GM21360 (cell line): ENCODE results near the gene STXBP3.
A peak's percentile ranks its signal among the peaks of the same experiment; 100 is the strongest.
"Not testable (repeated sequence)": the region's sequence is repeated elsewhere in the genome, so short reads cannot be mapped to it uniquely, and the experiment has no call there.

Experiments
- ATAC-seq: cut with Tn5 transposase; IDR thresholded peaks from one replicate; pipeline ENCODE4 v1.9.1; 2021; ENCODE audit warnings: mild to moderate bottlenecking, moderate library complexity; ENCODE audit not compliant: unreplicated experiment

STXBP3 gene

DNA sequence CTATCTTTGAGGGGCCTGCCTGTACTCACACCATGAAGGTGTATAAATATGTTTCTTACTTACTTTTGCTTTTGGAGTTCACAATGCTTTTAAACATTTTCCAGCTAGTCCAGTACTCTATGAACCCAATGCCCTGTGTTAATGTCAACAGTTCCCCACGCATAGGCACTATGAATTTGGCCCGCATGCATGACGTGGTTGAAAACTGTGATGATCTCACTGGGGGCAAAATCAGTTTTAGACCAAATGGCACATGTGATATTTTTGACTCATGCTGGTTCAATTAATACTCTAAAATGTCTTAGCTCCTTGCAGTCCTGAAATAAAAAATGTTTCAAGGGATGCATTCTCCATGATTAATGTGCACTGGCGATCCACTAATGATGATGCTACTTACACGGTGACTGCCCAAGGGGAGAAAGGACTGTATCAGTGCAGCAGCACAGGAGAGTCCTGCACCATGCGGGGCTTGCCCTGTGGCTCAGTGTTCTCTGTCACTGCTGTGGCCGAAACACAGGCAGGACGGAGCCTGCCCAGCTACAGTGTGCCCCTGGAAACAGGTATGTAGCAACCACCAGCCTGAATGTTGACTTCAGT is 18.0 kb upstream of the STXBP3 start:
- ATAC-seq, result no peak

DNA sequence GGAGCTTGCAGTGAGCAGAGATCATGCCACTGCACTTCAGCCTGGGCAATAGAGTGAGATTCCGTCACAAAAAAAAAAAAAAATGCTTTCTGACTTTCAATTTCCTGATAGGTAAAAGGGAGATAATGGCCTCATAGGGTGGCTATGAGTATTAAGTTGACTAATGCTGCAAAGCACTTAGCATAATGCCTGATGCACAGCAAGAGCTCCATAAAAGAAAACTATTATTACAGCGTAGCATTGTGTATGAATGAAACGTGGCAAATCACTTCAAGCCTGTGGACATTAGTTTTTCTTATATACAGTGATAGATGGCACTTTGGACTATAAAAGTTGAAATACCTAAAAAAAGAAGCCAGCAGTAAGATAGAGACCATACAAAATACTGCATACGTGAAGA is 17.0 kb upstream of the STXBP3 start:
- ATAC-seq, result no peak

DNA sequence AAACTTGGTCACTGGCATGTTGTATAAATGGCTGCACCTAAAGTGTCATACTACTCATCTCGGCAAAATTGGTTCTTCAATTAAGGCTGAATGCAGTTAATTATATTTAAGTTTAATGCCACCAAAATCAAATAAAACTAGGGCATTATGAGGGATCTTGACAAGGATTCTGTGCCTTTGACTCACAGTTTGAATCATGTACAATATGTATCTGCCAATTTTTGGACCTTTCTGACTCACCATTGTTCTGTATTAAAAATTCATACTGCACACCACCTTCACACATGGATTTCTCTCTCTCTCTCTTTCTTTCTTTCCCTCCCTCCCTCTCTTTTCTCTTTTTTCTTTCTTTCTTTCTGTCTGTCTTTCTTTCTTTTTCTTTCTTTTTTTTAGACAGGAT is 14.1 kb upstream of the STXBP3 start:
- ATAC-seq, result no peak

DNA sequence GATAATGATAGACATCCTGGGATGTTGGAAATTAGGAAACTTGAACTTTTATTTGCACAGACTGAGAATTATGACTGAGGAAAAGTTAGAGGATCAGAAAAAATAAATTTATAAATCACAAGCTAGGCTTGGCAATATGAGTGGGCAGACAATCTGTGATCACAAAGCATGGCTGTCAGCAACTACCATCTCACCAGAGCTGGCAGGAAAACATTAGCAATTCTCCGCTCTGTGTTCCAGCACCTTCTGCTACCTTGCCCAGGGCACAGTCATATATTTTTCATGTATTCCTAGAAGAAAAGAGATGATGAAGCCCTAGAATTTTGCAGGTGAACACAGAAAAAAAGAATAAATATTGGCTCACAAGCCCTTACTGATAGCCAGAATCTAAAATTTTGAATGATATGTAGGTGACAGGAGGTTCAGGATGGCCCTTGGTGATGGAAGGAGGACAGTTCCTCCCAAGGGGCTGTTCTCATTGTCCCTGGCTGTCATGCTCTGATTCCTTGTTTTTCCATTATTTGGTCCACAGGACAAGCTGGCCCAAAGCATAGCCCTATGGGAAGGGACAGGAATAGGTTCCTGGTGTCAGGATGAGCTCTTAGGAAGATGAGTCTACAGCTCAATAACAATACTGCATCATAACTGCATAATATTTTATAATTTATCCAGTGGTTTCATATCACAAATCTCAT is 12.2 kb upstream of the STXBP3 start:
- no peak for ATAC-seq

DNA sequence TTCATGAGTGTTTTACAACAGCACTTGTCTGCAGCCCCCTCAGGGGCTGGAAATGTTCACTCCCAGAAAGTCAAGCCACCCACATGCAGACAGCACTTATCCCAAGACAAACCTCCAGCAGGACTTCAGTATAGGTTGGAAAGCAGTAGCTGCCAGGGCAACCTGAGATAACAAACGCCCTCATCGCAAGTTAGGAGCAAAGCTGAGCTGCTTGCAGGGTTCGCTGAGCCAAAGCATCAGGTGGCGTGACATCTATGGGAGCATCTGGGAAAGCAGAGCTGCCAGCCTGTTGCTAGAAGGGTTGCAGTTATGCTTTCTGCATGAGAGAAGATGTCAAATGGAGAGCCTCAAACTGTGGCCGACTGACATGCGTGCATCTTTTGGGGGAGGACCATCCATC is 4.2 kb upstream of the STXBP3 start:
- no peak for ATAC-seq

DNA sequence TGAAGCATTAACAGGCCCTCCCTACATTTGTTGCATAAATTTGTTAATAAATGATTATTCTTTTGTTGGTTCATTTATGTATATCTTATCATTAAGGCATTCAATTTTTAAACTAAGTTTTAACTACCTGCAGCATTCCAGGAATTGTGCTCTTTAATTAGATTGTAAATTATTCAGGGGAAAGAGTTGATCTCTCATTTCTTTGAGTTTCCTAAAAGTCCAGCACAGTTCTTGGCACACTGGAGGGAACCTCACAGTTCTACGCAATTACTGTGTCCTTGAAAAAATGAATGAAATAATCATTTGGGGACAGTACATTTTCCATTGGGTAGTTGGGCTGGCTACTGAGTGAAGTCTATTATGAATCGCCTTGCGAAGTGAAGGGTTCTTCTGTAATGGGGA is 493 bp upstream of the STXBP3 start:
- no peak for ATAC-seq

DNA sequence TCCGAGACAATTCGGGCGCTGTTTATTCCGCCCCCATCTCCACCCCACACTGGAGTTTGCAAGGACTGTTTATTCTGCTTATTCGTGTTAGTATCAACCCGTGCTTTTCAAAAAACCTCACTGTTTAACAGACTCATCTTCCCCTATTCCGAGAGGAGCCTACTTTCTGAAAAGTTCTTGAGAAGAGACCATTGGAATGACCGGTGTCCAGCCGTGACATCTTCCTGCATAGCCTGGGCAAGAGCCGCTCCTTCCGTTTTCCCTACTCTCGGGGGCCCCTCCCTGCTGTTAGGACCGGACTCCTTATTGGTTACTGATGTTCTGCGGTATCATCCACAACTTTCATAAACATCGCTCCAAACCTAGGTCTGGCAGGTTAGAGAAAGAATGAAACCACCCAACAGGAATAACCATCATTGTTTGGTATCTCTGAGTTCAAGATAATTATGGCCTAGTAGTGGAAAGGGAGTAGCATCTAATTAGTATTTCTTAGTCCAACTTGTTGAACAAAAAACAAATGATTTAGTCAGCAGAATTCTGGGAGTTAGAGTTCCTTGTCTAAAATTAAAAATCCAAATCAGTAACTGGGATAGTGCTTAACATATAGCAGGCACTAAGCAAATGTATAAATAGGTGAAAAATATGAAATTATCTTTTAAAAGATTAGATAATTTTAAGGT is 837 bp downstream of the STXBP3 start:
- ATAC-seq, result peak; percentile 24

DNA sequence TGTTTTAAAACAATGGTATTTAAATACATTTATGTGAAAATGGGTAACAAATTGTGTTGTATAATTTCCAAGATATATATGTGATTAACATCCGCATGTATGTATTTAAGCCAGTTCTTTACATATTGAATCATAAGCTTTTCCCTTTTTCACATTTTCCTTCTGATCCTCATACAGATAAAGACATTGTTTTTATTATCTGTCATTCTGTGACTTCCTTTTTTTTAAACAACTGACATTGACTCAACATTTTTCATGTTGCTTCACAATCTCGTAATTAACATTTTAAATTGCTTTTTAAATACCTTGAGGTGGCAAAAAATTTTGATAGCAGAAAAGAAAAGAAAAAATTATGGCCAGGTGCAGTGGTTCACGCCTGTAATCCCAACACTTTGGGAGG is 1.4 kb downstream of the STXBP3 start:
- ATAC-seq, result no peak

DNA sequence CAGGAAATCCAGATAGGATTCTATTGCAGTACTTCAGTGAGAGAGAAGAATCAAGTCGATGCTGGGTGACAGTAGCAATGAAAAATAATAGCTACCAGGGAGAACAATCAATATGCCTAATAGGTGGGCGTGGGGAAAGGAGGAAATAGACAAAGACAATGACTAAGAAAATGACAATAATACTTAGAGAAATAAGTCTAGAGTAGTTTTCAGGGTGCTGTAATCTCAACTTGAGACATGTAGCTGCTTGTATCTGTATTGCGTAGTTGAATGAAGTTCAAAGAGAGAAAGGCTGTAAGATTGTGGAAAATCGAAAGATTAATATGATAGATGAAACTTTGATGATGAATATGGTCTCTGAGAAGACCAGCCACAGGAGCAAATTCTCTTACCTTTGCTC is 2.6 kb downstream of the STXBP3 start:
- ATAC-seq, result no peak

DNA sequence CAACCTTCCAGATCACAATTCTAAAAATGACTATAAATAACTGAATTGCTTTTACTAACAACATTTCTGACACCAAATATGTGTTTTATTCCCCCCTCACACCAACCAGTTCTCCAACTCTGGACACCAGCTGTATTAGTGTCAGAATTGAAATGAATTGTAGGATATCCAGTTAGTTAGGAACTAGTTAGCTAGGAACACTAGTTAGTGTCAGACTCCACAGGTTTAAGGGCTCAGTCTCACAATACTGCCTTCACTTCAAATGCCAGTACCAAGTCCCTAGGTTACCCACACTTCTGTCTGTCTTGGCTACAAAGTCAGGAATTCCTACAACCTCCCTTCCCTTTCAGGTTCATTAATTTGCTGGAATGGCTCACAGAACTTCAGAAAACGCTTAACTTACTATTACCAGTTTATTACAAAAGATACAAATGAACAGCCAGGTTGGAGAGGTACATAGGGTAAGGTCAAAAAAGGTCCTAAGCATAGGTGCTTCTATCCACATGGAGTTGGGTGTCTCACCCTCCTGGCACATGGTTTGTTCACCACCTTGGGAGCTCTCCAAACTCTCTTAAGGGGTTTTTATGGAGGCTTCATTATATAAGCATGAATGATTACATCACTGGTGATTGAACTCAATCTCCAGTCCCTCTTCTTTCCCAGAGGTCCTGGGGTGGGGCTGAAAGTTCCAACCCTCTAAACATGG is 4.2 kb downstream of the STXBP3 start:
- ATAC-seq, result no peak

DNA sequence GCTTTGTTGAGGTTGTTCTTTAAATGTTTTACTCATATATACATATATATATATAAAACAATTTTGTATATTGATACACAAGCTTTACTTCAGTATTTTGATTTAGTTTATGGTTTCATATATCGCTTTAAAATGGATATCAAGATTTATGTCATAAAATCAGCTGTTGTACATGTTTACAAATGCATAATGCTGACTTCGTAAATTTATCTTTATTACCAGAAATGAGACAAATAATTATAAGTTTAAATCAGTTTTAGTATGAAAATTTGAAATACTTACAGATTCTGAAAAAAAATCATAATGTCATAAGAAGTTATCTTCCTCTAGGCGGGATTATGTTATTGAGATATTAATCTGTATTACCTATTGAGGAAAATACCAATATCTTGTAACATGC is 6.9 kb downstream of the STXBP3 start:
- no peak for ATAC-seq

DNA sequence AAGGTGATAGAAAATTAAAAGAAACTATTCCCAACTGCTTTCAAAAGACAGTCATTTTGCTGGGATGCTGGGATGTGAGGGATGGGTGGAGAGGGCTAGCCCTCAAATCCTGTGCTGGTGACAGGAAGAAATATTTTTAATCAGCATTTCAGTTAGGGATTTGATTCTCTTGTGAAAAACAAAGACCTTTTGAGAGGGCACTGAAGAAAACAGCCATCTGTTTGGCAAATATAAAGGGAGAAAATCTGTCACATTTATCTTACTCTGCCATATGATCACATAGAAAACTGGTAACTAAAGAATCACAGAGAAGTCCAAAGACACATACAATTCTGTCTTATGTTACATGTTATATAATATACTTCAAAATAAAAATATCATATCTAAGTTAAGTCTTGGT is 12.3 kb downstream of the STXBP3 start:
- ATAC-seq, result no peak

DNA sequence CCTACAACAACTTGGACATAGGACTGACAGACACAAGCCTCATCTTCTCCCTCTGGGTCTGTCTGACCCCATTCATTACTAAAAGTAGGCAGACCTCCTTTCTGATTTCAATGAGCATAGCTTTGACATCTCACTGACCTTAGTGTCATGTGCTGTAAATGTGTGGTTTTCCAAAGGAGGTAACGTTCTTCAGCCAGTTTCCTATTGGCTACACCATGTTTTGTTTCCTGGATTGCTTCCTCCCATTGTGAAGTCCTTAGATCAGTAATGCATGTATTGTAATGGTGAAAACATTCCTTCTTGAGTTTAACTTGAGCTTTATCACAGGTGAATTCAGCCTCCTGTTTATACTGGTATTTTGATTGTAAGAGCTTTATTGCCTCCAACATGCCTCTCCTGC is 20.6 kb downstream of the STXBP3 start:
- no peak for ATAC-seq

DNA sequence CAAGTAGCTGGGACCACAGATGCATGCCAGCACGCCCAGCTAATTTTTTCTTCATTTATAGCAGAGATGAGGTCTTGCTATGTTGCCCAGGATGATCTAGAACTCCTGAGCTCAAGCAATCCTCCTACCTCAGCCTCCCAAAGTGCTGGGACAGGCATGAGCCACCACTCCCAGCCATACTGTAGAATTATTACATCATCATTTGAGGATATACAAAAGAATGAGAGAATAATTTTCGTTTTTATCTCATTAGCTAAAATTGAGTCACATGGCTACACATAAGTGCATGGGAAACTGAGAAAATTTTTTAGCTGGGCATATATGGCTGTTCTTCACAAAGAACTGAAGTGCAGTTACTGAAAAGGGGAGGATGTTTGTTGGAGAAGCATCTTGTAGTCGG is 21.2 kb downstream of the STXBP3 start:
- no peak for ATAC-seq

DNA sequence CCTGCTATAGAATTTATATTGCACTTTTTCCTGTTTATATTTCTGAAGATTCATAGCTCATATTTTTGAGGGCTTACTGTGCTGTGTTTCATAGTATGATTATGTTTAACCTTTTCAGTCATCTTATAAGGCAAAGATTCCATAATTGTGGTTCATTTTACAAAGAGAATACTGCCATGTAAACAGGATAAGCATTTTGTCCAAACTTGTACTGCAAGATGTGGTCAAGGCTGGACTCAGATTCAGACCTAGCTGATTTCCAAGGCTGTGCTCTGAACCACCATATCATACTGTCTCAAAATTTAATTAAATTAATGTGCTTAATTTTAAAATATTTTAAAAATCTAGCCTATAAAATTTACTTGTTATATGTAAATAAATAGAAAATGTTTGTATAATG is 31.4 kb downstream of the STXBP3 start:
- no peak for ATAC-seq

DNA sequence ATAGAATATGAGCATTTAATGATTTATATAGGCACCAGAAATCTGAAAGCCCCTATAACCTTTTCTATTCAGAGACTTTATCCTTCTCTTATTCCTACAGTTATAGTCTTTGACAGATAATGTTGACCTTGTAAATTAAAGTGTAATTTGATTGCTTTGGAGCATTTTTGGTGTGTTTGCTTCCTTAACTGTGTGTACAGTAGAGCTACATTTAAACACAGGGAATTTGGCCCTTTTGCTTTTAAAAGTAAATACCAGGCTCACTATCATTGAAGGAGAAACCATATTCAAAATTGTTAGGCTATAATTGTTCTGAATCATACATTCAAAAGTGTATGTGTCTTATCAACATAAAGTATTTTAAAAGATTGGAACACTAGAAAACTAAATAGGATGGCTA is 33.0 kb downstream of the STXBP3 start:
- ATAC-seq, result no peak

DNA sequence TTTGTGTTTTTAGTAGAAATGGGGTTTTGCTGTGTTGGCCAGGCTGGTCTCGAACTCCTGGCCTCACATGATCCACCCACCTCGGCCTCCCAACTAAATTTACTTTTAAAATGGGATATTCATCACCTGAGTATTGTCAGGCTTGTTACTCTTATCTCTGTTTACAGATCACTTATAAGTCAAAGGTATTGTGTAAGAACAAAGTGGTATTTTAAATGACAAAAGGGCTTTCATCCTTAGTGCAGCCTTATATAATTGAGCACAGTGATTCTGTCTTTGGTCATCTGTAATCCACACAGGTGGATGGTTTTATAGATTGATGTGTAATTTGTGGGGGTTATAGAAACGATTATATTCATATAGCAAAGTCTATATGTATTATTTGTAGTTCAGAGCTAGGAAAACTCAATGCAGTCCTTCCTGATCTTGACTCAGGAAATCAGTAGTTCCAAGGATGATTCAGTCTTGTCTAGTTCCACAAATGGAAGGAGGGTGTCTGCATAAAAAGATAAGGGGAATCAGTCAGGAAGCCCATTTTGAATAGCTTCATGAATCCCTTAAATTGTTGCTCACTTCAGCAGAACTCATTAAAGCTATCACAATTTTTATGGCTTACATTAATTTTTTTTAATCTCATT is 34.6 kb downstream of the STXBP3 start:
- no peak for ATAC-seq

DNA sequence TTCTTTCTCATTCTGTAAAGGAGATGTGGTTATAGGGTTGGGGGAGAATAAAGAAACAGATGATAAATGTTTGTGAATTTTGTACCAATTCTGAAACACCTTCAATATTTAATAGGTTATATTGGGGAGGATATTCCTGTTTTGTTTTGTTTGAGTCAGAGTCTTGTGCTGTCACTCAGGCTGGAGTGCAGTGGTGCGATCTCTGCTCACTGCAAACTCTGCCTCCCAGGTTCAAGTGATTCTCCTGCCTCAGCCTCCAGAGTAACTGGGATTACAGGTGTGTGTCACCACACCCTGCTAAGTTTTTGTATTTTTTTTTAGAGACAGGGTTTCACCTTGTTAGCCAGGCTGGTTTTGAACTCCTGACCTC is 35.1 kb downstream of the STXBP3 start:
- not testable (repeated sequence) for ATAC-seq

DNA sequence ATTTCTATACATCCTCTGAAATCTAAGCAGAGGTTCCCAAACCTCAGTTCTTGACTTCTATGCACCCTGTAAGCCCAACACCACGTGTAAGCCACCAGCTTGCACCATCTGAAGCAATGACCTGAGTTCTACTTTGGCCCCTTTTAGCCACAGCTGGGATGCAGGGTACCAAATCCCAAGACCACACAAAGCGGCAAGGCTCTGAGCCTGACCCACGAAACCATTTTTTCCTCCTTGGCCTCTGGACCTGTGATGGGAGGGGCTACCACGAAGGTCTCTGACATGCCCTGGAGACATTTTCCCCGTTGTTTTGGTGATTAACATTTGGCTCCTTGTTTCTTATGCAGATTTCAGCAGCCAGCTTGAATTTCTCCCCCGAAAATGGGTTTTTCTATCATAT is 38.8 kb downstream of the STXBP3 start:
- ATAC-seq, result no peak

DNA sequence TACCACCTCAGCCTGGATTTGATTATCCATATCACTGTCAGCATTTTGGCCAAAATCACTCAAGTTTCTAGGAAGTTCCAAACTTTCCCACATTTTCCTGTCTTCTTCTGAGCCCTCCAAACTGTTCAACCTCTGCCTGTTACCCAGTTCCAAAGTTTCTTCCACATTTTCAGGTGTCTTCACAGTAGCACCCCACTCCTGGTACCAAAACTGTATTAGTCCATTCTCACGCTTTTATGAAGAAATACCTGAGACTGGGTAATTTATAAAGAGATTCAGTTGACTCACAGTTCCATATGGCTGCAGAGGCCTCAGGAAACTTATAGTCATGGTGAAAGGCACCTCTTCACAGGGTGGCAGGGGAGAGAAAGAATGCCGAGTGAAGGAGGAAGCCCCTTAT is 39.4 kb downstream of the STXBP3 start:
- ATAC-seq, result no peak

DNA sequence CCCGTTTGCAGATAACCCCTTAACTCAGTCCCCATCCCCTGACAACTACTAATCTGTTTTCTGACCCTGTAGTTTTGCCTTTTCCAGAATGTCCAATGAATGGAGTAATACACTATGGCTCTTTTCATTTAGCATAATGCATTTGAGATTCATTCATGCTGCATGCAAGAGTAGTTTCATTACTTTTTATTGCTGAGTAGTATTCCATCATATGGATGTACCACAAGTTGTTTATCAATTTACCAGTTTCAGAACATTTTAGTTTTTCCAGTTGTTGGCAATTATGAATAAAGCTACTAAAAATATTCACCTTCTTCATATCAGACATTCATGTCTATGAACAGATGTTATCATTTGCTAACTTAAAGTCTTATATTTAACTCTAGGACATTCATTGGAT is 45.3 kb downstream of the STXBP3 start:
- ATAC-seq, result no peak

DNA sequence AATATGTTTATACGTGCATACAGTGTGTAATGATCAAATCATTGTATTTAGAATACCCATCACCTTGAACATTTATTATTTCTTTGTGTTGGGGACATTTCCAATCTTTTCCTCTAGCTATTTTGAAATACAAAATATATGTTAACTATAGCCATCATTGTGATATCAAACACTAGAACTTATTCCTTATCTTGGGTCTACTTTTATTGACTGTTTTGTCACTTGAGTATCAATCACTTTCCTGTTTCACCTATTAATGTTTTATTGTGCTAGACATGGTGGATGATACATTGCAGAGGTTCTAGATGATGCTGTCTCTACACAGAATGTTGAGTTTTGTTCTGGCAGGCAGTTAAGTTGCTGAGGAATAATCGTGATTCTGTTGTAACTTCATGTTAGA is 45.9 kb downstream of the STXBP3 start:
- ATAC-seq, result no peak
